Choroid plexus epithelial cell (primary cell): Measurements from ENCODE around the gene ACTR3.

Experiments
- DNase-seq: peaks from one replicate; pipeline ENCODE4 v3.0.0-alpha.2; 2010; ENCODE audit warnings: low read depth
- H3K4me3 ChIP-seq: 2 replicates; pipeline ENCODE4 v1.5.1; 2011; ENCODE audit warnings: low read depth, mild to moderate bottlenecking, control low read depth, low read length, moderate library complexity
- CTCF ChIP-seq: conservative IDR thresholded peaks from 2 replicates; pipeline ENCODE4 v1.5.1; 2011; ENCODE audit warnings: low read depth, mild to moderate bottlenecking, control low read depth, inconsistent platforms, low read length, moderate library complexity

ACTR3 gene

DNA sequence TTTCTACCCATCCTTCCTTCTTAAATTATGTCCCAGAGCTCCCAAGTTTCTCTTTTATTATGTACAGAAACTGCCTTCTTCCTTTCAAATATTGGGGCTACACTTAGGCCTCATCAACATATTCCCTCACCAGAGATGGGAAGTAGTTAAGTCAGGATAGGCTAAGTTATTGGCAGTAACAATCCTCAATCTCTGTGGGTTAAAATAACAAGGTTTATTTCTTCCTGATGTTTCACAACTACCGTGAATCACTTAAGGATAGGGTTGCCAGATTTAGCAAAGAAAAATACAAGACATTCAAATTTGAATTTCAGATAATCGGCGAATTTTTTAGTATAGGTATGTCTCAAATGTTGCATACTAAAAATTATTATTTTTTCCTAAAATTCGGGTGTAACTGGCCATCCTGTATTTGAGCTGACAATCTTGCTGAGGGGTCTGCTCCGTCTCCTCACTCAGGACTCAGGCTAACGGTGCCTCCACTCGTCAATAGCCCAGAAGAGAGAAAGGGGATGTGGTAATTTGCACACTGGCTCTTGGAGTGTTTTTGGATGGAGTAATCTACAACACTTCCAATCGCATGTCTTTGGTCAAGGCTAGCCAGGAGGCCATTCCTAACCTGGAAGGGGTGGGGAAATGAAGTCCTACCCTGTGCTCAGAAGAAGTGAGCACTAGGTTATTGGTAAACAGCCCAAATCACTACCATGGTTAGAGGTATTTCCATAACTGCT lies 91.7 kb downstream of the ACTR3 start:
- peak; percentile 61 for DNase-seq
- TF ChIP-seq CTCF, result no peak
- no peak overlapping the region for H3K4me3 ChIP-seq

- no peak for DNase-seq
- H3K4me3 ChIP-seq, result no peak overlapping the region
- no peak for TF ChIP-seq CTCF
These were observed 95.9 kb downstream of the ACTR3 start for GRCh38 chr2:113985554-113986397.

- DNase-seq, result no peak
- no peak overlapping the region for H3K4me3 ChIP-seq
These were observed 96.9 kb downstream of the ACTR3 start for GRCh38 chr2:113986762-113987290.

GRCh38 chr2:113992090-113992489 lies 102.2 kb downstream of the ACTR3 start:
- no peak for TF ChIP-seq CTCF
- DNase-seq, result no peak

More at GRCh38 chr2:113986762-113987290, 96.9 kb downstream of the ACTR3 start:
- TF ChIP-seq CTCF, result no peak

DNA sequence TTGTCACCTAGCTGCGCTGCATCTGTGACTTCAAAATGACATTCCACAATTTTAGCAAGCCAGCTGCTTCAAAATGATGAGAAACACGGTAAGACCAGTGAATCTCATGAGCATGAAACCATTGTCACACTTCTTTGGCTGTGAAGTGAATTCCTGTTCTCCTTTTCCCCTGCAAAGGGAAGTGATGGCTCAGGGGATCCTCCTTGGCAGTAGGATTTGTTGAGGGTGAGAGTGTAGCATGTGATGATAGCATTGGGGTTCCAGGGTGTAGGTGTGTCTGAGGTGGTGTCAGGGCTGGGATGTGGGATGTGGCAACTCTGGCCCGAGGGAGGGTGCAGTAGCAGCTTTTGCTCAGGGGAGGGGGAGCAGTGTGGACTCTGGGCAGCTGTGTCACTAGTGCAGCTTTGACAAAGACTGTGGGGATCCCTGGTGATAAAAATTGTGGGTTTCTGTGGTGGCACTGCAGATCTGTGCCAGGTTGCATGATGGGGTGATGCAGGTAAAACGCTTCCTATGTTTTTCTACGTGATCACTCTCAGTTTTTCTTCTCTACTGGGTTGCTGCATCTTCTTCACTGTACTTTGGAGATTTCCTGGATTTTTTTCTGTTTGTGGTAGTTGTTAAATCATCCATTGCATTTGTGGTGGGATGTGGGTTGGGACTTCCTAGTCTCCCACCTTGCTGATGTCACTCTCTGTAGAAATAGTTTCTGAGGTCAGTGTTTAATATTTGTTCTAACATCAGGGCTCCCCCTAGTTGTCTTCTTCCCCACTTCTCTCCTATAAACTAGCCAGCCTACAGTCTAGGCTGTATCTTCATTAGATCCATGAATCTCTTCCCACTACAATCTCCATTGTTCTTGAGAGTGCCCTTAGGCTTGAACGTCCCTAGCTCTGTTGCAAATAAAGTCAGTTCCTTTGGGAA lies 107.0 kb downstream of the ACTR3 start:
- no peak overlapping the region for H3K4me3 ChIP-seq
- TF ChIP-seq CTCF, result peak; percentile 17
- DNase-seq, result no peak

More at GRCh38 chr2:113992090-113992489, 102.2 kb downstream of the ACTR3 start:
- no peak overlapping the region for H3K4me3 ChIP-seq

- no peak for DNase-seq
- H3K4me3 ChIP-seq, result no peak overlapping the region
- no peak for TF ChIP-seq CTCF
These were observed 111.3 kb downstream of the ACTR3 start for GRCh38 chr2:114001152-114001551.
